ENCODE results near the gene ARHGAP23.

ARHGAP23 gene

DNA sequence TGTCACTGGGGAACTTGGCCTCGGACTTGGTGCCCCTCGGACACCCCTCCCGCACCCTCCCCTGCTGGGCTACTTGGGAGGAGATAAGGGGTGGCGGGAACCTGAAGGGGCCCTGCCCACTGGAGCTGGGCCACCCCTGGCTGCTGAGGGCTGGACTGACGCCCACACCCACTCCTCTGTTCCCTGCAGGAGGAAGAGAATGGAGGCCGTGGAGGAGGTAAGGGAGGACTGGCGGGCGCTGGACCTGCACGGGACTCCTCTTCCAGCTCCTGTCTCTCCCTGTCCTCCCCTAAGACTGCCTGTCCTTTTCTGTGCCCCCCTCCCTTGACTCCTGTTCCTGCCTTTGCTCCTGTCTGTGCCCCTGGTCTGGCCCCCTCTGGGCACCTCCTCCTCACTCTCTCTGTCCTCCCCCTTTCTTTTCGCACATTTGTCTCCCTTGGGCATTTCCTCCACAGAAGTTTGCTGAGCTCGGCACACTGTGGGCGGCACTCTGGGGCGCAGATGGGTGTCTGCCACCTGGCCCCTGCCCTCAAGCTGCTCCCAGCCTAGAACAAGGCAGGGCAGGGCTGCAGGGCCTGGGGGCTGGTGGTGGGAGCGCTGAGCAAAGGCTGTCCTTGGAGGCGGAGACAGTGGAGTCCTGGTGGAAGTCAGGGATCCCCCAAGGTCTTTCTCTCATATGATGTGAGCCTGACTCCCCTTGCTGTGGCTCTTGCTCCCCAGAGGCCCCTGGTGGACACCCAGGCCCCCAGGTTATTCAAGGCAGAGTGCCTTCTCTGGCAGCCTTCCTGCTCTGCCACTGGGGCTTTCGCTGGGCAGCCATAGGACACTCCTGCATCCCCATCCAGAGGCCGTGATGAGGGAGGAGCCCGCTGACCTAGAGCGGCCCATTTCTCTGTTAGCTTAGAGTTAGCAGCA, 32.7 kb downstream of the ARHGAP23 start:
- TF ChIP-seq TAF1 (IDR thresholded peaks at IDR 0.05; ENCODE audit: borderline replicate concordance, insufficient read depth, low read length) (no peak), POLR2AphosphoS5 (IDR thresholded peaks at IDR 0.05; ENCODE audit: low read depth, low read length) (no peak), FOXP2 (optimal IDR thresholded peaks at IDR 0.05; ENCODE audit: borderline replicate concordance, extremely low read depth, extremely low read length, insufficient read depth) (no peak), SIN3A (IDR thresholded peaks at IDR 0.05; ENCODE audit: borderline replicate concordance, insufficient read depth, low read length) (no peak)
- TF ChIP-seq, protein P1, sequence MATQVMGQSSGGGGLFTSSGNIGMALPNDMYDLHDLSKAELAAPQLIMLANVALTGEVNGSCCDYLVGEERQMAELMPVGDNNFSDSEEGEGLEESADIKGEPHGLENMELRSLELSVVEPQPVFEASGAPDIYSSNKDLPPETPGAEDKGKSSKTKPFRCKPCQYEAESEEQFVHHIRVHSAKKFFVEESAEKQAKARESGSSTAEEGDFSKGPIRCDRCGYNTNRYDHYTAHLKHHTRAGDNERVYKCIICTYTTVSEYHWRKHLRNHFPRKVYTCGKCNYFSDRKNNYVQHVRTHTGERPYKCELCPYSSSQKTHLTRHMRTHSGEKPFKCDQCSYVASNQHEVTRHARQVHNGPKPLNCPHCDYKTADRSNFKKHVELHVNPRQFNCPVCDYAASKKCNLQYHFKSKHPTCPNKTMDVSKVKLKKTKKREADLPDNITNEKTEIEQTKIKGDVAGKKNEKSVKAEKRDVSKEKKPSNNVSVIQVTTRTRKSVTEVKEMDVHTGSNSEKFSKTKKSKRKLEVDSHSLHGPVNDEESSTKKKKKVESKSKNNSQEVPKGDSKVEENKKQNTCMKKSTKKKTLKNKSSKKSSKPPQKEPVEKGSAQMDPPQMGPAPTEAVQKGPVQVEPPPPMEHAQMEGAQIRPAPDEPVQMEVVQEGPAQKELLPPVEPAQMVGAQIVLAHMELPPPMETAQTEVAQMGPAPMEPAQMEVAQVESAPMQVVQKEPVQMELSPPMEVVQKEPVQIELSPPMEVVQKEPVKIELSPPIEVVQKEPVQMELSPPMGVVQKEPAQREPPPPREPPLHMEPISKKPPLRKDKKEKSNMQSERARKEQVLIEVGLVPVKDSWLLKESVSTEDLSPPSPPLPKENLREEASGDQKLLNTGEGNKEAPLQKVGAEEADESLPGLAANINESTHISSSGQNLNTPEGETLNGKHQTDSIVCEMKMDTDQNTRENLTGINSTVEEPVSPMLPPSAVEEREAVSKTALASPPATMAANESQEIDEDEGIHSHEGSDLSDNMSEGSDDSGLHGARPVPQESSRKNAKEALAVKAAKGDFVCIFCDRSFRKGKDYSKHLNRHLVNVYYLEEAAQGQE (IDR thresholded peaks at IDR 0.05; ENCODE audit: insufficient read depth in 1 of 2, low read depth in 2 of 2, low read length in 2 of 2), result no peak

DNA sequence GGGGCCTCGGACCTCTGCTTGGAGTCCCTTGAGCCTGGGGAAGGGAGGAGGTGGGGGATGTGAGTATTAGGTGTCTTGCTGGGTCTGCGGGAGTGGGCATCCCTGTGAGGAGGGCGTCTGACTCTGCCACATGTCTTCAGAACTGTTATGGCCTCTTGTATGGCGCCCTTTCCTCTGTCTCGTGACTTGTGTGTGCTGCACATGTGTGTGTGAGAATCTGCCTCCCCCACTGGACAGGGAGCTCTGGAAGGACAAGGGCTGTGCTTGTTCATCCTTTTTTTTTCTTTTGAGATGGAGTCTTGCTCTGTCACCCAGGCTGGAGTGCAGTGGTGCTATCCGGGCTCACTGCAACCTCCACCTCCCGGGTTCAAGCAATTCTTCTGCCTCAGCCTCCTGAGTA, 33.4 kb downstream of the ARHGAP23 start:
- TF ChIP-seq FOXP2 (optimal IDR thresholded peaks at IDR 0.05; ENCODE audit: borderline replicate concordance, extremely low read depth, extremely low read length, insufficient read depth), result no peak
- no peak for TF ChIP-seq SIN3A (IDR thresholded peaks at IDR 0.05; ENCODE audit: borderline replicate concordance, insufficient read depth, low read length)
- TF ChIP-seq POLR2AphosphoS5 (IDR thresholded peaks at IDR 0.05; ENCODE audit: low read depth, low read length), result no peak
- TF ChIP-seq, protein P1 (IDR thresholded peaks at IDR 0.05; ENCODE audit: insufficient read depth in 1 of 2, low read depth in 2 of 2, low read length in 2 of 2), result no peak
- TF ChIP-seq TAF1 (IDR thresholded peaks at IDR 0.05; ENCODE audit: borderline replicate concordance, insufficient read depth, low read length), result no peak

DNA sequence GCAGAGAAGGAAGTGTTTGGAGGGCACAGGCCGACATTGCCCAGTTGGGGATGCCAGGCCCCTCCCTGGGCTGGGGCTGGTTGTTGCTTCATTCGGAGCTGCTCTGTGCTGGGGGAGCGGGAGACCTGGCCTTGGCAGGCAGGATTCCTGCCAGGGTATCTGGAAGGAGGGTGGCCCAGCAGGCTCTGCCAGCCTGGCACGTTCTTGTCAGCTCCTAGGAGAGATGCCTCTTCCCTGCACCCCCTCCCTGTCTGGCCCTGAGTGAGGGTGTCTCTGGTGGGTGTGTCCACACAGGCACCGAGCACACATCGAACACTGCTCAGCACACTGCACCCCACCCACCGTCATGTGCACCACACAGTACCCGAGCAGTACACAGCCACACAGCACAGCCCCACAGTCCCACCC, 35.2 kb downstream of the ARHGAP23 start:
- TF ChIP-seq POLR2AphosphoS5 (IDR thresholded peaks at IDR 0.05; ENCODE audit: low read depth, low read length) (no peak), FOXP2 (optimal IDR thresholded peaks at IDR 0.05; ENCODE audit: borderline replicate concordance, extremely low read depth, extremely low read length, insufficient read depth) (no peak), TAF1 (IDR thresholded peaks at IDR 0.05; ENCODE audit: borderline replicate concordance, insufficient read depth, low read length) (no peak), SIN3A (IDR thresholded peaks at IDR 0.05; ENCODE audit: borderline replicate concordance, insufficient read depth, low read length) (no peak)
- TF ChIP-seq, protein P1 (IDR thresholded peaks at IDR 0.05; ENCODE audit: insufficient read depth in 1 of 2, low read depth in 2 of 2, low read length in 2 of 2), result no peak

DNA sequence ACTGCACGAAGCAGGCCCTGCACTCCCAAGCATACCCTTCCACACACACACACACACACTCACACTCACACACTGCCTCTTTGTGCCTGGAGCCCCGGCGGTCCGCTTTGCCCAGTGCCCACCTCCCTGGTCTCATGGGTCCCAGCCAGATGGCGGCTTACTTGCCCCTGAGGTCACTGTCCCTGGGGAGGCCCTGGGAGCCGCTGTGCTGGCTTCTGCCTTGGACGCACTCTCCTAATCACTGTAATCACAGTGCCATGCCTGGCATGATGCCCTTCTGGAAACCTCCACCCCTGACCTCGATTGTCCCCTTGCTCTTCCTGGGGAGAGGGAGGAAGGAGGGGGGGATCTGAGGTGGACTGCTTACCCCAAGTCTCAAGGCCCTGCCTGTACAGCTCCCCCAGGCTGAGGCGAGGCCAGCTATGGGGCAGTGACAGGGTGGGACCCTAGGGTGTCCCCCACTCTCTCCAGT, 36.0 kb downstream of the ARHGAP23 start:
- TF ChIP-seq, protein P1 (IDR thresholded peaks at IDR 0.05; ENCODE audit: insufficient read depth in 1 of 2, low read depth in 2 of 2, low read length in 2 of 2), result no peak
- no peak for TF ChIP-seq FOXP2 (optimal IDR thresholded peaks at IDR 0.05; ENCODE audit: borderline replicate concordance, extremely low read depth, extremely low read length, insufficient read depth)
- TF ChIP-seq POLR2AphosphoS5 (IDR thresholded peaks at IDR 0.05; ENCODE audit: low read depth, low read length), result no peak
- TF ChIP-seq TAF1 (IDR thresholded peaks at IDR 0.05; ENCODE audit: borderline replicate concordance, insufficient read depth, low read length), result no peak
- no peak for TF ChIP-seq SIN3A (IDR thresholded peaks at IDR 0.05; ENCODE audit: borderline replicate concordance, insufficient read depth, low read length)
